Endothelial cell of umbilical vein (primary cell): ENCODE data around the gene VCP. TPM values are rescaled to one million over a fixed set of nuclear protein-coding genes. Genes with fewer than 3 reads are reported as not detected.

ENCODE experiments used
- BruUV-seq: library from RNA; stranded (reverse); fragments of 400-500 nt; replicated peaks from 2 replicates; lab custom pipeline; 2021; lab: Mats Ljungman, UMichigan
- CTCF ChIA-PET: fragments of 300-600, 350-600 bp; sonication (Branson Sonifier 250); formaldehyde crosslinking; loops from one replicate; lab custom pipeline; 2021; ENCODE audit warnings: antibody characterized with exemption, inconsistent platforms; lab: Charles Lee
- POLR2A ChIA-PET: fragments of 300-600, 350-600 bp; sonication (Branson Sonifier 250); formaldehyde crosslinking; loops from one replicate; lab custom pipeline; 2021; ENCODE audit warnings: antibody characterized with exemption, inconsistent platforms; lab: Charles Lee
- DNase-seq: peaks from one replicate; pipeline ENCODE4 v3.0.0-alpha.2; 2011; ENCODE audit warnings: low read depth, low spot score
- FAIRE-seq: peaks from 2 replicates; lab custom pipeline; 2011; peaks lifted over from hg19 to GRCh38; lab: Jason Lieb, UNC
- H2AFZ ChIP-seq: 2 replicates; pipeline ENCODE4 v1.6.0; 2012; ENCODE audit warnings: low read depth, low read length, control low read depth, inconsistent platforms
- H3K27ac ChIP-seq: 2 replicates; pipeline ENCODE4 v1.5.1; 2011; ENCODE audit warnings: low read depth, mild to moderate bottlenecking, control low read depth, low read length, moderate library complexity; ENCODE audit not compliant: insufficient read depth
- H3K27me3 ChIP-seq, 2 experiments: 2 replicates each; pipeline versions ENCODE4 v1.6.0 to v1.6.1; 2011; ENCODE audit warnings: low read length in 2 of 2, mixed read lengths in 1 of 2; ENCODE audit not compliant: control insufficient read depth in 2 of 2, insufficient read depth in 2 of 2
- H3K36me3 ChIP-seq, 2 experiments: 2 replicates in 1 of 2; 3 replicates in 1 of 2; pipeline ENCODE4 v1.5.1; 2011; ENCODE audit warnings: low read length in 2 of 2, mild to moderate bottlenecking in 1 of 2, moderate library complexity in 1 of 2; ENCODE audit not compliant: control insufficient read depth in 2 of 2, insufficient read depth in 2 of 2; ENCODE audit errors: extremely low read depth in 1 of 2
- H3K4me1 ChIP-seq: 3 replicates; pipeline ENCODE4 v1.5.1; 2011; ENCODE audit warnings: mild to moderate bottlenecking, low read length; ENCODE audit not compliant: control insufficient read depth, insufficient read depth; ENCODE audit errors: extremely low read depth
- H3K4me2 ChIP-seq: 2 replicates; pipeline ENCODE4 v1.6.1; 2011; ENCODE audit warnings: low read length, control low read depth, mixed read lengths; ENCODE audit not compliant: insufficient read depth
- H3K4me3 ChIP-seq, 3 experiments: fragments of 200-600 bp in 1 of 3; sonication (generic), shearing (Covaris generic) in 1 of 3; replicated peaks in 1 of 3; 2 replicates each; pipeline ENCODE4 v1.5.1; 2011 to 2016; ENCODE audit warnings: control low read depth in 3 of 3, low read length in 3 of 3, mild to moderate bottlenecking in 2 of 3, inconsistent platforms in 1 of 3, low read depth in 1 of 3, moderate library complexity in 1 of 3; ENCODE audit not compliant: insufficient read depth in 1 of 3
- H3K79me2 ChIP-seq: 2 replicates; pipeline ENCODE4 v1.6.0; 2012; ENCODE audit warnings: low read length, inconsistent platforms; ENCODE audit not compliant: control insufficient read depth, insufficient read depth
- H3K9ac ChIP-seq: replicated peaks from 2 replicates; pipeline ENCODE3; 2011; ENCODE audit warnings: low read length, control low read depth; ENCODE audit not compliant: insufficient read depth; ENCODE audit errors: extremely low read depth
- H3K9me1 ChIP-seq: replicated peaks from 3 replicates; pipeline ENCODE4 v1.6.0; 2011; ENCODE audit warnings: mild to moderate bottlenecking, low read length; ENCODE audit not compliant: control insufficient read depth, insufficient read depth; ENCODE audit errors: extremely low read depth
- H3K9me3 ChIP-seq: replicated peaks from 2 replicates; pipeline ENCODE4 v1.5.1; 2012; ENCODE audit warnings: low read length, inconsistent platforms; ENCODE audit not compliant: control insufficient read depth, insufficient read depth
- H4K20me1 ChIP-seq: replicated peaks from 2 replicates; pipeline ENCODE3; 2011; ENCODE audit warnings: mild to moderate bottlenecking, low read length; ENCODE audit not compliant: control insufficient read depth, insufficient read depth; ENCODE audit errors: extremely low read depth
- CTCF ChIP-seq, 2 donors: IDR thresholded peaks; 1 replicate in 1 of 2; 2 replicates in 1 of 2; pipeline ENCODE4 v1.5.1; 2011; ENCODE audit warnings: low read length in 2 of 2, mild to moderate bottlenecking in 2 of 2, moderate library complexity in 2 of 2, control low read depth in 1 of 2, inconsistent platforms in 1 of 2, low read depth in 1 of 2; ENCODE audit not compliant: insufficient read depth in 1 of 2; ENCODE audit errors: extremely low read depth in 1 of 2
- EZH2 ChIP-seq: IDR thresholded peaks from 2 replicates; pipeline ENCODE4 v1.6.1; 2012; ENCODE audit warnings: borderline replicate concordance, low read depth, mild to moderate bottlenecking, moderate library complexity, low read length, inconsistent platforms; ENCODE audit not compliant: severe bottlenecking
- FOS ChIP-seq: IDR thresholded peaks from 2 replicates; pipeline ENCODE4 v1.6.1; 2011; ENCODE audit warnings: mild to moderate bottlenecking, low read length, moderate library complexity, borderline replicate concordance; ENCODE audit not compliant: insufficient read depth
- GATA2 ChIP-seq: IDR thresholded peaks from 2 replicates; pipeline ENCODE4 v1.7.0; 2011; ENCODE audit warnings: low read depth, mild to moderate bottlenecking, moderate library complexity, mixed read lengths, low read length; ENCODE audit not compliant: insufficient read length, insufficient read depth
- JUN ChIP-seq: IDR thresholded peaks from 2 replicates; pipeline ENCODE4 v1.6.1; 2011; ENCODE audit warnings: borderline replicate concordance, low read depth; ENCODE audit not compliant: insufficient read length, insufficient read depth
- MAX ChIP-seq: IDR thresholded peaks from 2 replicates; pipeline ENCODE4 v1.6.1; 2011; ENCODE audit not compliant: insufficient read depth, insufficient read length
- MYC ChIP-seq: IDR thresholded peaks from one replicate; pipeline ENCODE4 v1.6.1; 2011; ENCODE audit warnings: mild to moderate bottlenecking, low read depth, low read length
- POLR2A ChIP-seq: IDR thresholded peaks from 2 replicates; pipeline ENCODE4 v1.6.1; 2012; ENCODE audit warnings: low read depth, mild to moderate bottlenecking, control low read depth, low read length
- POLR2AphosphoS5 ChIP-seq: IDR thresholded peaks from 2 replicates; pipeline ENCODE4 v1.6.1; 2012; ENCODE audit warnings: low read depth, mild to moderate bottlenecking, control low read depth, low read length, moderate library complexity; ENCODE audit not compliant: insufficient read depth
- dilution Hi-C: fragments of 300-500 bp; cut with MboI; formaldehyde crosslinking; loops from one replicate; pipeline ENCODE4 v1.15.0; 2019; ENCODE audit warnings: low sequenced_read_pairs; ENCODE audit not compliant: extremely low pct_ligation_motif_present
- intact Hi-C: fragments of 100-400 bp; cut with micrococcal nuclease; formaldehyde crosslinking; loops from one replicate; pipeline ENCODE4 v1.10.0; 2022
- polyA plus RNA-seq, 4 experiments: library from polyadenylated mRNA; depleted of rRNA in 3 of 4; stranded (reverse) in 3 of 4; unstranded in 1 of 4; fragments of >200 nt; gene quantifications; 2 replicates each; pipeline versions ENCODE4 v1.2.1 to v1.2.3, GENCODE V29; 2011 to 2012; ENCODE audit warnings: missing spikeins in 1 of 4
- total RNA-seq: library from RNA; stranded (reverse); gene quantifications from 2 replicates; pipeline ENCODE4 v1.2.3, GENCODE V29; 2021

The VCP gene
- total and polyA plus RNA-seq, 2 donors (not counting 3 experiments of a cell fraction or from before 2014, with no cell fraction given): 349 to 493 TPM

GRCh38 chr9:35069020-35069419 lies 3.4 kb downstream of the VCP start:
- Histone ChIP-seq H3K4me2 (peak overlapping the region; percentile 17), H4K20me1 (peaks cover 16% of the 10 kb centered on the region), H3K27me3 (no peaks in the 10 kb centered on the region), H3K4me1 (peaks cover 29% of the 10 kb centered on the region), H2AFZ (no peak overlapping the region), H3K9me3 (no peaks in the 10 kb centered on the region), H3K4me3 (no peak overlapping the region), H3K27ac (no peak overlapping the region), H3K79me2 (peaks cover 67% of the 10 kb centered on the region), H3K9ac (no peak overlapping the region), H3K9me1 (no peaks in the 10 kb centered on the region), H3K36me3 (peaks cover 27 to 30% of the 10 kb centered on the region in 2 experiments)
- dilution Hi-C loops: no loop called here
- intact Hi-C loops: no loop called here
- ChIA-PET CTCF (interaction anchor here (0.9 kb wide), 1 partner anchor 85 kb away, joined by 4 read pairs; no protein-coding TSS in a partner anchor), POLR2A (interaction anchor here (0.6 to 0.7 kb wide), 3 partner anchors 36 to 299 kb away, joined by 3 to 15 read pairs (median 3); no protein-coding TSS in a partner anchor)
- no TSS peak for BruUV-seq
- TF ChIP-seq CTCF (IDR thresholded peaks at IDR 0.05; ENCODE audit: extremely low read depth in 1 of 2, insufficient read depth in 1 of 2, low read depth in 1 of 2, low read length in 2 of 2) (no peak), MAX (no peak), EZH2 (no peak), GATA2 (no peak), MYC (no peak), POLR2A (no peak), POLR2AphosphoS5 (no peak), JUN (no peak), FOS (no peak)
- DNase-seq (no peak), FAIRE-seq (peak; percentile 24)
